GM23338 (cell line): ENCODE data around the gene MAGI1. TPM values are rescaled to one million over a fixed set of nuclear protein-coding genes. Genes with fewer than 3 reads are reported as not detected.

Experiments used
- ATAC-seq: fragments of 200-7000 bp; cut with Tn5 transposase; 3 replicates; pipeline ENCODE4 v1.9.1; 2020
- DNase-seq: peaks from one replicate; pipeline ENCODE4 v3.0.0-alpha.2; 2015; ENCODE audit warnings: low spot score
- H2AFZ ChIP-seq: fragments of 200-600 bp; sonication (generic); 2 replicates; pipeline ENCODE4 v1.8.0; 2016; ENCODE audit warnings: antibody characterized with exemption, mild to moderate bottlenecking, moderate library complexity
- H3F3A ChIP-seq: fragments of 200-600 bp; sonication (generic); replicated peaks from 2 replicates; pipeline ENCODE4 v1.8.0; 2017; ENCODE audit warnings: antibody characterized with exemption, mixed run types, low read depth
- H3K27ac ChIP-seq: fragments of 200-600 bp; sonication (generic); 2 replicates; pipeline ENCODE4 v1.6.1; 2016; ENCODE audit warnings: low read depth
- H3K27me3 ChIP-seq: fragments of 200-600 bp; sonication (generic); 2 replicates; pipeline ENCODE4 v1.8.0; 2016; ENCODE audit warnings: mild to moderate bottlenecking, mixed run types, moderate library complexity; ENCODE audit not compliant: insufficient read depth
- H3K36me3 ChIP-seq: fragments of 200-600 bp; sonication (generic); 2 replicates; pipeline ENCODE4 v1.8.0; 2016; ENCODE audit warnings: mild to moderate bottlenecking; ENCODE audit not compliant: insufficient read depth
- H3K4me1 ChIP-seq: fragments of 200-600 bp; sonication (generic); 2 replicates; pipeline ENCODE4 v1.8.0; 2016; ENCODE audit warnings: mild to moderate bottlenecking, moderate library complexity; ENCODE audit not compliant: insufficient read depth
- H3K4me2 ChIP-seq: fragments of 200-600 bp; sonication (generic); 2 replicates; pipeline ENCODE4 v1.7.1; 2017; ENCODE audit warnings: mixed run types
- H3K4me3 ChIP-seq: fragments of 200-600 bp; sonication (generic); 2 replicates; pipeline ENCODE4 v1.6.1; 2016; ENCODE audit warnings: mixed run types
- H3K79me2 ChIP-seq: fragments of 200-600 bp; sonication (generic); replicated peaks from 2 replicates; pipeline ENCODE4 v1.8.0; 2017; ENCODE audit warnings: mild to moderate bottlenecking; ENCODE audit not compliant: insufficient read depth
- H3K9me2 ChIP-seq: fragments of 200-600 bp; sonication (generic); 2 replicates; pipeline ENCODE4 v1.8.0; 2017; ENCODE audit not compliant: insufficient read depth
- H4K20me1 ChIP-seq: fragments of 200-600 bp; sonication (generic); replicated peaks from 2 replicates; pipeline ENCODE4 v1.8.0; 2017; ENCODE audit warnings: mild to moderate bottlenecking; ENCODE audit not compliant: insufficient read depth
- H3K27ac Mint-ChIP-seq: 2 replicates; pipeline ENCODE4 v1.8.0; 2020; ENCODE audit warnings: inconsistent platforms, mild to moderate bottlenecking, moderate library complexity, mixed read lengths
- H3K27me3 Mint-ChIP-seq: 3 replicates; pipeline ENCODE4 v1.8.0; 2022; ENCODE audit warnings: low read depth, mild to moderate bottlenecking, moderate library complexity, mixed read lengths, inconsistent platforms; ENCODE audit not compliant: insufficient read depth, poor library complexity
- H3K36me3 Mint-ChIP-seq: 3 replicates; pipeline ENCODE4 v1.8.0; 2021; ENCODE audit warnings: low read depth, mild to moderate bottlenecking, inconsistent platforms, moderate library complexity, mixed read lengths
- H3K4me1 Mint-ChIP-seq: 3 replicates; pipeline ENCODE4 v1.8.0; 2020; ENCODE audit warnings: mild to moderate bottlenecking, inconsistent platforms, mixed read lengths
- H3K4me3 Mint-ChIP-seq: 3 replicates; pipeline ENCODE4 v1.8.0; 2021; ENCODE audit warnings: moderate library complexity, mild to moderate bottlenecking, inconsistent platforms, mixed read lengths
- H3K9me3 Mint-ChIP-seq: 3 replicates; pipeline ENCODE4 v1.8.0; 2020; ENCODE audit warnings: moderate library complexity, mild to moderate bottlenecking, inconsistent platforms, mixed read lengths
- EZH2 ChIP-seq: fragments of 200-600 bp; sonication (generic); IDR thresholded peaks from one replicate; pipeline ENCODE4 v1.8.0; 2017; ENCODE audit warnings: antibody characterized with exemption, mild to moderate bottlenecking, low read depth; ENCODE audit not compliant: unreplicated experiment
- EZH2phosphoT487 ChIP-seq: fragments of 200-600 bp; sonication (generic); IDR thresholded peaks from one replicate; pipeline ENCODE4 v1.8.1; 2018; ENCODE audit warnings: antibody characterized with exemption; ENCODE audit not compliant: unreplicated experiment
- JUNB ChIP-seq: IDR thresholded peaks from one replicate; pipeline ENCODE4 v1.6.1; 2016; ENCODE audit warnings: antibody characterized with exemption; ENCODE audit not compliant: unreplicated experiment
- NANOG ChIP-seq: IDR thresholded peaks from 2 replicates; pipeline ENCODE4 v1.6.1; 2016; ENCODE audit warnings: antibody characterized with exemption, borderline replicate concordance
- REST ChIP-seq: IDR thresholded peaks from one replicate; pipeline ENCODE4 v1.6.1; 2018; ENCODE audit warnings: antibody characterized with exemption; ENCODE audit not compliant: unreplicated experiment
- STAT1 ChIP-seq: IDR thresholded peaks from one replicate; pipeline ENCODE4 v1.6.1; 2016; ENCODE audit warnings: antibody characterized with exemption; ENCODE audit not compliant: unreplicated experiment
- ZNF114 ChIP-seq: fragments of 250-450 bp; sonication (Bioruptor Pico); IDR thresholded peaks from 2 replicates; pipeline ENCODE4 v1.5.0; 2020; ENCODE audit warnings: mild to moderate bottlenecking, moderate library complexity
- ZNF331 ChIP-seq: fragments of 250-450 bp; sonication (Bioruptor Pico); IDR thresholded peaks from 2 replicates; pipeline ENCODE4 v1.5.0; 2020; ENCODE audit warnings: low read depth, mild to moderate bottlenecking, moderate library complexity
- ZNF462 ChIP-seq: fragments of 250-450 bp; sonication (Bioruptor Pico); IDR thresholded peaks from 2 replicates; pipeline ENCODE4 v1.5.0; 2020; ENCODE audit warnings: mild to moderate bottlenecking, moderate library complexity
- polyA plus RNA-seq: library from polyadenylated mRNA; unstranded; fragments of >200 nt; fragmentation: Nextera tagmentation; extraction: Ambion mirVana; gene quantifications from 2 replicates; pipeline ENCODE4 v1.2.1, GENCODE V29; 2016
- total RNA-seq: library from RNA; depleted of rRNA; stranded (reverse); fragments of >200 nt; shearing (Covaris generic); gene quantifications from 2 replicates; pipeline ENCODE4 v1.2.3, GENCODE V29; 2014

Gene MAGI1
- total and polyA plus RNA-seq, 2 experiments from 2014 or later = 27.4 to 71.2 TPM

- H4K20me1 ChIP-seq = peaks cover 33% of the 10 kb centered on the region
- no peak overlapping the region for H3K4me3 ChIP-seq
- H3K9me2 ChIP-seq = no peaks in the 10 kb centered on the region
- H3K27me3 ChIP-seq = no peaks in the 10 kb centered on the region
- Mint-ChIP-seq H3K4me3 (no peak overlapping the region), H3K27ac (no peak overlapping the region), H3K4me1 (no peaks in the 10 kb centered on the region; the same call in 2 of the 3 replicates), H3K9me3 (no peaks in the 10 kb centered on the region), H3K27me3 (no peaks in the 10 kb centered on the region), H3K36me3 (no peaks in the 10 kb centered on the region)
- no peak overlapping the region for H3K4me2 ChIP-seq
- no peak overlapping the region for H2AFZ ChIP-seq
- no peak for ATAC-seq
- no peaks in the 10 kb centered on the region for H3K36me3 ChIP-seq
- TF ChIP-seq ZNF114 (CRISPR knock-in tag) = no peak
- no peak for TF ChIP-seq EZH2phosphoT487
- no peak for TF ChIP-seq STAT1
- TF ChIP-seq EZH2 = no peak
- no peak for TF ChIP-seq ZNF462 (CRISPR knock-in tag)
- no peak for TF ChIP-seq JUNB
- no peak for TF ChIP-seq REST
- no peak for TF ChIP-seq ZNF331 (CRISPR knock-in tag)
- TF ChIP-seq NANOG = no peak
- H3K79me2 ChIP-seq = peaks cover 42% of the 10 kb centered on the region
- H3K4me1 ChIP-seq = peaks cover 4% of the 10 kb centered on the region; the same call in 1 of the 2 replicates
- DNase-seq = no peak
- no peak overlapping the region for H3K27ac ChIP-seq
- H3F3A ChIP-seq = no peaks in the 10 kb centered on the region
Measured at GRCh38 chr3:65843732-65844131, 195.0 kb downstream of the MAGI1 start.
